HG03378 (cell line): ENCODE results near the gene DNPH1.
A peak's percentile ranks its signal among the peaks of the same experiment; 100 is the strongest.

Source experiments
- ATAC-seq: cut with Tn5 transposase; IDR thresholded peaks from one replicate; pipeline ENCODE4 v1.9.1; 2021; ENCODE audit warnings: mild to moderate bottlenecking, moderate library complexity; ENCODE audit not compliant: unreplicated experiment

Gene DNPH1

GRCh38 chr6:43247114-43247999 is 18.1 kb upstream of the DNPH1 start:
- peak; percentile 65 for ATAC-seq

GRCh38 chr6:43246301-43247113 is 17.2 kb upstream of the DNPH1 start:
- peak; percentile 24 for ATAC-seq

GRCh38 chr6:43243664-43244321 is 14.5 kb upstream of the DNPH1 start:
- no peak for ATAC-seq

- ATAC-seq = no peak
Measured at GRCh38 chr6:43242908-43243663, 13.8 kb upstream of the DNPH1 start, which contains the start of gene TTBK1. TSS of gene TTBK1 (plus strand) at chr6:43243481. CDS start at chr6:43246661, 3,180 bp downstream.

- ATAC-seq = no peak
Measured at GRCh38 chr6:43241446-43241845, 12.2 kb upstream of the DNPH1 start.

- ATAC-seq = no peak
Measured at GRCh38 chr6:43240950-43241349, 11.7 kb upstream of the DNPH1 start.

GRCh38 chr6:43239054-43239453 is 9.8 kb upstream of the DNPH1 start:
- ATAC-seq = no peak

- ATAC-seq = no peak
Measured at GRCh38 chr6:43235841-43236240, 6.6 kb upstream of the DNPH1 start.

- no peak for ATAC-seq
Measured at GRCh38 chr6:43231735-43232450, 2.6 kb upstream of the DNPH1 start.

- ATAC-seq = no peak
Measured at GRCh38 chr6:43231053-43231452, 1.8 kb upstream of the DNPH1 start.

GRCh38 chr6:43229803-43230620 is 731 bp upstream of the DNPH1 start:
- no peak for ATAC-seq

GRCh38 chr6:43226192-43226851 is 3.0 kb downstream of the DNPH1 start:
- ATAC-seq = no peak

GRCh38 chr6:43223175-43223574 is 6.1 kb downstream of the DNPH1 start:
- ATAC-seq = no peak

GRCh38 chr6:43222418-43223059 is 6.7 kb downstream of the DNPH1 start:
- ATAC-seq = no peak

GRCh38 chr6:43221046-43221972 is 8.0 kb downstream of the DNPH1 start:
- no peak for ATAC-seq

GRCh38 chr6:43220439-43220951 is 8.8 kb downstream of the DNPH1 start:
- ATAC-seq = no peak

- no peak for ATAC-seq
Measured at GRCh38 chr6:43219814-43220213, 9.5 kb downstream of the DNPH1 start.
